ENCODE results near the gene GOLGA3. TPM values are rescaled to one million over a fixed set of nuclear protein-coding genes. Genes with fewer than 3 reads are reported as not detected.
"Not testable (repeated sequence)": the region's sequence is repeated elsewhere in the genome, so short reads cannot be mapped to it uniquely, and the experiment has no call there.

The GOLGA3 gene
- 10 to 100 TPM; 77.9 to 82.1 TPM for total RNA-seq
- 10 to 100 TPM in 2 of 3 donors, 1 to 10 TPM in 1; 2.7 to 18.1 (median 12.2) TPM for polyA plus RNA-seq
- 244 to 352 (median 319) reads per million in 6 experiments for total RNA-seq

- peak; percentile 88 to 93 for ATAC-seq
- Mint-ChIP-seq H3K4me3 (peak within 1 kb of the TSS; percentile 94 to 99 (median 96)), H3K27ac (peak within 1 kb of the TSS; percentile 99 to 100 (median 100))
Measured at GRCh38 chr12:132828706-132829534, at the start of gene GOLGA3. Gene GOLGA3 (minus strand): TSS chr12:132828869. CDS start chr12:132822128, 6,741 bp downstream.

GRCh38 chr12:132874620-132875019, 46.0 kb upstream of the GOLGA3 start:
- H3K4me3 Mint-ChIP-seq, ATAC-seq, H3K27me3 Mint-ChIP-seq, H3K9me3 Mint-ChIP-seq, DNase-seq: not testable (repeated sequence)
- H3K36me3 Mint-ChIP-seq = peaks cover 0 to 72% (median 19%) of the 10 kb centered on the region in 3 donors
- H3K4me1 Mint-ChIP-seq = peaks cover 9 to 33% (median 23%) of the 10 kb centered on the region in 4 donors
- H3K27ac Mint-ChIP-seq = peak overlapping the region in 1 of 10 donors; percentile 82
- POLR2A ChIA-PET = interaction anchor here (2.9 to 3.3 kb wide), 2 partner anchors 12 to 41 kb away, joined by 36 to 41 read pairs; partner anchors contain the start of gene CHFR

More at GRCh38 chr12:132828706-132829534, at the start of gene GOLGA3:
- peaks cover 0 to 35% (median 3%) of the 10 kb centered on the region in 3 donors for H3K36me3 Mint-ChIP-seq
- peaks cover 0 to 3% (median 0%) of the 10 kb centered on the region in 5 donors for H3K27me3 Mint-ChIP-seq
- POLR2A ChIA-PET = interaction anchor here (0.6 to 2.4 kb wide), 23 partner anchors 9 to 251 kb away, joined by 3 to 48 read pairs (median 6); partner anchors contain the start of genes ANKLE2, CHFR, PGAM5 and ZNF26
- DNase-seq = peak; percentile 92 to 97 (median 96)
- no peaks in the 10 kb centered on the region for H3K9me3 Mint-ChIP-seq
- H3K4me1 Mint-ChIP-seq = peaks cover 24 to 73% (median 62%) of the 10 kb centered on the region in 4 donors

- DNase-seq (no peak), ATAC-seq (no peak)
- peaks cover 0 to 72% (median 19%) of the 10 kb centered on the region in 3 donors for H3K36me3 Mint-ChIP-seq
Measured at GRCh38 chr12:132874175-132874574, 45.5 kb upstream of the GOLGA3 start.

GRCh38 chr12:132873724-132874123, 45.1 kb upstream of the GOLGA3 start:
- H3K36me3 Mint-ChIP-seq = peaks cover 0 to 69% (median 19%) of the 10 kb centered on the region in 3 donors
- peaks cover 9 to 38% (median 22%) of the 10 kb centered on the region in 4 donors for H3K4me1 Mint-ChIP-seq
- ATAC-seq = peak in 1 of 2 donors; percentile 23
- POLR2A ChIA-PET = interaction anchor here (0.7 to 3.3 kb wide), 14 partner anchors 7 to 82 kb away, joined by 3 to 41 read pairs (median 8); partner anchors contain the start of genes CHFR and GOLGA3
- DNase-seq = no peak
- H3K4me3 Mint-ChIP-seq = peak overlapping the region in 8 of 10 donors; percentile 61 to 76 (median 66)
- H3K9me3 Mint-ChIP-seq = no peaks in the 10 kb centered on the region
- peak overlapping the region; percentile 69 to 95 (median 90) for H3K27ac Mint-ChIP-seq
- no peaks in the 10 kb centered on the region for H3K27me3 Mint-ChIP-seq

More at GRCh38 chr12:132874175-132874574, 45.5 kb upstream of the GOLGA3 start:
- POLR2A ChIA-PET = interaction anchor here (2.0 to 3.3 kb wide), 6 partner anchors 13 to 46 kb away, joined by 7 to 41 read pairs (median 31); partner anchors contain the start of genes CHFR and GOLGA3
- Mint-ChIP-seq H3K27ac (peak overlapping the region; percentile 69 to 95 (median 90)), H3K4me1 (peaks cover 9 to 37% (median 22%) of the 10 kb centered on the region in 4 donors), H3K4me3 (peak overlapping the region in 8 of 10 donors; percentile 61 to 76 (median 66)), H3K9me3 (no peaks in the 10 kb centered on the region), H3K27me3 (no peaks in the 10 kb centered on the region)

- H3K27ac Mint-ChIP-seq = peak overlapping the region; percentile 34 to 96 (median 95)
- H3K4me3 Mint-ChIP-seq = peak overlapping the region; percentile 64 to 83 (median 78)
- no peaks in the 10 kb centered on the region for H3K9me3 Mint-ChIP-seq
- H3K36me3 Mint-ChIP-seq = peaks cover 0 to 71% (median 20%) of the 10 kb centered on the region in 3 donors
- POLR2A ChIA-PET = interaction anchor here (0.6 to 3.3 kb wide), 18 partner anchors 8 to 734 kb away, joined by 3 to 41 read pairs (median 4); partner anchors contain the start of genes CHFR and GOLGA3
- ATAC-seq (peak; percentile 79 to 86), DNase-seq (peak in 8 of 10 donors; percentile 7 to 69 (median 40))
- H3K27me3 Mint-ChIP-seq = no peaks in the 10 kb centered on the region
- H3K4me1 Mint-ChIP-seq = peaks cover 9 to 43% (median 25%) of the 10 kb centered on the region in 4 donors
Measured at GRCh38 chr12:132872975-132873421, 44.3 kb upstream of the GOLGA3 start.

GRCh38 chr12:132872073-132872855, 43.6 kb upstream of the GOLGA3 start:
- no peaks in the 10 kb centered on the region for H3K27me3 Mint-ChIP-seq
- peak; percentile 45 to 55 for ATAC-seq
- H3K9me3 Mint-ChIP-seq = no peaks in the 10 kb centered on the region
- H3K27ac Mint-ChIP-seq = peak overlapping the region; percentile 34 to 96 (median 95)
- DNase-seq = peak in 3 of 10 donors; percentile 17 to 38 (median 21)
- H3K36me3 Mint-ChIP-seq = peaks cover 0 to 68% (median 15%) of the 10 kb centered on the region in 3 donors
- POLR2A ChIA-PET = interaction anchor here (0.6 to 3.3 kb wide), 16 partner anchors 8 to 734 kb away, joined by 3 to 41 read pairs (median 6); partner anchors contain the start of genes CHFR and GOLGA3
- peaks cover 12 to 46% (median 31%) of the 10 kb centered on the region in 4 donors for H3K4me1 Mint-ChIP-seq
- peak overlapping the region; percentile 64 to 83 (median 78) for H3K4me3 Mint-ChIP-seq

- ATAC-seq (no peak), DNase-seq (no peak)
- Mint-ChIP-seq H3K27ac (peak overlapping the region in 8 of 10 donors; percentile 11 to 75 (median 30)), H3K27me3 (no peaks in the 10 kb centered on the region), H3K4me3 (no peak overlapping the region), H3K4me1 (peaks cover 19 to 61% (median 42%) of the 10 kb centered on the region in 4 donors), H3K36me3 (peaks cover 0 to 61% (median 13%) of the 10 kb centered on the region in 3 donors), H3K9me3 (no peaks in the 10 kb centered on the region)
- POLR2A ChIA-PET = no interaction called here
Measured at GRCh38 chr12:132869551-132869950, 40.9 kb upstream of the GOLGA3 start.

- H3K4me3 Mint-ChIP-seq = peak overlapping the region in 7 of 10 donors; percentile 20 to 77 (median 70)
- peak overlapping the region; percentile 65 to 98 (median 94) for H3K27ac Mint-ChIP-seq
- H3K4me1 Mint-ChIP-seq = peaks cover 12 to 39% (median 19%) of the 10 kb centered on the region in 4 donors
- POLR2A ChIA-PET = interaction anchor here (0.6 to 2.5 kb wide), 6 partner anchors 19 to 43 kb away, joined by 3 to 20 read pairs (median 8); partner anchors contain the start of genes CHFR and GOLGA3
- no peaks in the 10 kb centered on the region for H3K9me3 Mint-ChIP-seq
- ATAC-seq (no peak), DNase-seq (no peak)
- peaks cover 0 to 62% (median 14%) of the 10 kb centered on the region in 3 donors for H3K36me3 Mint-ChIP-seq
- no peaks in the 10 kb centered on the region for H3K27me3 Mint-ChIP-seq
Measured at GRCh38 chr12:132866251-132866828, 37.7 kb upstream of the GOLGA3 start.

GRCh38 chr12:132861558-132861957, 32.9 kb upstream of the GOLGA3 start:
- Mint-ChIP-seq H3K36me3 (peaks cover 5 to 68% (median 26%) of the 10 kb centered on the region in 3 donors), H3K4me3 (no peak overlapping the region), H3K27ac (peak overlapping the region in 3 of 10 donors; percentile 5 to 56 (median 43))

GRCh38 chr12:132858718-132859266, 30.1 kb upstream of the GOLGA3 start:
- peaks cover 0 to 22% (median 3%) of the 10 kb centered on the region in 4 donors for H3K4me1 Mint-ChIP-seq
- peaks cover 10 to 77% (median 41%) of the 10 kb centered on the region in 3 donors for H3K36me3 Mint-ChIP-seq
- ATAC-seq = no peak
- H3K27ac Mint-ChIP-seq = peak overlapping the region in 5 of 10 donors; percentile 10 to 70 (median 55)
- no peaks in the 10 kb centered on the region for H3K9me3 Mint-ChIP-seq
- DNase-seq = no peak
- no peak overlapping the region for H3K4me3 Mint-ChIP-seq
- no peaks in the 10 kb centered on the region for H3K27me3 Mint-ChIP-seq
- POLR2A ChIA-PET = interaction anchor here (2.0 kb wide), 1 partner anchor 10 kb away, joined by 4 read pairs; no protein-coding TSS in a partner anchor

More at GRCh38 chr12:132861558-132861957, 32.9 kb upstream of the GOLGA3 start:
- H3K9me3 Mint-ChIP-seq = no peaks in the 10 kb centered on the region
- no peak for DNase-seq
- H3K4me1 Mint-ChIP-seq = peaks cover under 1 to 21% (median 8%) of the 10 kb centered on the region in 4 donors
- no peak for ATAC-seq
- no peaks in the 10 kb centered on the region for H3K27me3 Mint-ChIP-seq
- POLR2A ChIA-PET = interaction anchor here (0.7 to 1.1 kb wide), 2 partner anchors 11 to 20 kb away, joined by 3 to 5 read pairs; no protein-coding TSS in a partner anchor

Data from naive thymus-derived CD8-positive, alpha-beta T cell (primary cell).